Panc1 (cell line): Measurements from ENCODE around the gene MRE11.

Experiments
- POLR2AphosphoS5 ChIP-seq: IDR thresholded peaks from 2 replicates; pipeline ENCODE4 v1.6.1; 2012; ENCODE audit warnings: mild to moderate bottlenecking, low read depth, low read length, moderate library complexity
- SIN3A ChIP-seq: IDR thresholded peaks from 2 replicates; pipeline ENCODE4 v1.6.1; 2012; ENCODE audit warnings: low read depth, mild to moderate bottlenecking, low read length, moderate library complexity, borderline replicate concordance; ENCODE audit not compliant: insufficient read depth
- TF ChIP-seq, protein P1 (sequence below): fragments of 450-650 bp; IDR thresholded peaks from 2 replicates; pipeline ENCODE4 v1.5.1; 2017; ENCODE audit warnings: mild to moderate bottlenecking
- TF ChIP-seq, protein P2 (sequence below), 2 experiments: IDR thresholded peaks; 2 replicates each; pipeline ENCODE4 v1.6.1; 2011 to 2012; ENCODE audit warnings: low read depth in 2 of 2, control low read depth in 1 of 2, low read length in 1 of 2, mild to moderate bottlenecking in 1 of 2, moderate library complexity in 1 of 2; ENCODE audit not compliant: insufficient read depth in 1 of 2

DNA sequence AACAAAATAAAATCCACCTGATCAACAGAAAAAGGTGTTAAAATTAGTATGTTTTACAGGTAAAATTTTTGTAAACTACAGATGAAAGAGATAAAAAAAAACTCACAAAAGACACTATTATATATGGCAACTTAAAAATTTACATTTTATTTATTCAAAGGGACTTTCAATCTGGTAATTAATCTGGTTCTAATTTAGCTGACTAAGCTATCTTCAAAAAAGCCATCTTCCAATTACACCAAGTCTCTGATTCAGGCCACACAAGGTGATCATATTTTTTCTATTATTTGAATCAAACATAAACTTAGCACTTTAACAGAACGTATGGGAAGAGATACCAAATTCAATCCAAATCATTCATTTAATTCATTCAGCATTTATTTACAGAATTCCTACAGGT is 7.6 kb downstream of the MRE11 start:
- TF ChIP-seq, protein P1, sequence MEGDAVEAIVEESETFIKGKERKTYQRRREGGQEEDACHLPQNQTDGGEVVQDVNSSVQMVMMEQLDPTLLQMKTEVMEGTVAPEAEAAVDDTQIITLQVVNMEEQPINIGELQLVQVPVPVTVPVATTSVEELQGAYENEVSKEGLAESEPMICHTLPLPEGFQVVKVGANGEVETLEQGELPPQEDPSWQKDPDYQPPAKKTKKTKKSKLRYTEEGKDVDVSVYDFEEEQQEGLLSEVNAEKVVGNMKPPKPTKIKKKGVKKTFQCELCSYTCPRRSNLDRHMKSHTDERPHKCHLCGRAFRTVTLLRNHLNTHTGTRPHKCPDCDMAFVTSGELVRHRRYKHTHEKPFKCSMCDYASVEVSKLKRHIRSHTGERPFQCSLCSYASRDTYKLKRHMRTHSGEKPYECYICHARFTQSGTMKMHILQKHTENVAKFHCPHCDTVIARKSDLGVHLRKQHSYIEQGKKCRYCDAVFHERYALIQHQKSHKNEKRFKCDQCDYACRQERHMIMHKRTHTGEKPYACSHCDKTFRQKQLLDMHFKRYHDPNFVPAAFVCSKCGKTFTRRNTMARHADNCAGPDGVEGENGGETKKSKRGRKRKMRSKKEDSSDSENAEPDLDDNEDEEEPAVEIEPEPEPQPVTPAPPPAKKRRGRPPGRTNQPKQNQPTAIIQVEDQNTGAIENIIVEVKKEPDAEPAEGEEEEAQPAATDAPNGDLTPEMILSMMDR: no peak
- no peak for TF ChIP-seq SIN3A
- TF ChIP-seq, protein P2, sequence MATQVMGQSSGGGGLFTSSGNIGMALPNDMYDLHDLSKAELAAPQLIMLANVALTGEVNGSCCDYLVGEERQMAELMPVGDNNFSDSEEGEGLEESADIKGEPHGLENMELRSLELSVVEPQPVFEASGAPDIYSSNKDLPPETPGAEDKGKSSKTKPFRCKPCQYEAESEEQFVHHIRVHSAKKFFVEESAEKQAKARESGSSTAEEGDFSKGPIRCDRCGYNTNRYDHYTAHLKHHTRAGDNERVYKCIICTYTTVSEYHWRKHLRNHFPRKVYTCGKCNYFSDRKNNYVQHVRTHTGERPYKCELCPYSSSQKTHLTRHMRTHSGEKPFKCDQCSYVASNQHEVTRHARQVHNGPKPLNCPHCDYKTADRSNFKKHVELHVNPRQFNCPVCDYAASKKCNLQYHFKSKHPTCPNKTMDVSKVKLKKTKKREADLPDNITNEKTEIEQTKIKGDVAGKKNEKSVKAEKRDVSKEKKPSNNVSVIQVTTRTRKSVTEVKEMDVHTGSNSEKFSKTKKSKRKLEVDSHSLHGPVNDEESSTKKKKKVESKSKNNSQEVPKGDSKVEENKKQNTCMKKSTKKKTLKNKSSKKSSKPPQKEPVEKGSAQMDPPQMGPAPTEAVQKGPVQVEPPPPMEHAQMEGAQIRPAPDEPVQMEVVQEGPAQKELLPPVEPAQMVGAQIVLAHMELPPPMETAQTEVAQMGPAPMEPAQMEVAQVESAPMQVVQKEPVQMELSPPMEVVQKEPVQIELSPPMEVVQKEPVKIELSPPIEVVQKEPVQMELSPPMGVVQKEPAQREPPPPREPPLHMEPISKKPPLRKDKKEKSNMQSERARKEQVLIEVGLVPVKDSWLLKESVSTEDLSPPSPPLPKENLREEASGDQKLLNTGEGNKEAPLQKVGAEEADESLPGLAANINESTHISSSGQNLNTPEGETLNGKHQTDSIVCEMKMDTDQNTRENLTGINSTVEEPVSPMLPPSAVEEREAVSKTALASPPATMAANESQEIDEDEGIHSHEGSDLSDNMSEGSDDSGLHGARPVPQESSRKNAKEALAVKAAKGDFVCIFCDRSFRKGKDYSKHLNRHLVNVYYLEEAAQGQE (IDR thresholded peaks at IDR 0.05; ENCODE audit: insufficient read depth in 1 of 2, low read depth in 2 of 2, low read length in 1 of 2): no peak
- TF ChIP-seq POLR2AphosphoS5: no peak
